OCI-M2 (cell line): ENCODE results near the gene SGIP1.
"Not testable (repeated sequence)": the region's sequence is repeated elsewhere in the genome, so short reads cannot be mapped to it uniquely, and the experiment has no call there.

ENCODE experiments used
- DNase-seq: peaks from one replicate; lab custom pipeline; 2025; ENCODE audit not compliant: unreplicated experiment; lab: John Stamatoyannopoulos, UW

The SGIP1 gene

GRCh38 chr1:66761221-66761620, 227.3 kb downstream of the SGIP1 start:
- DNase-seq, result no peak

- no peak for DNase-seq
Measured at GRCh38 chr1:66764994-66765578, 231.1 kb downstream of the SGIP1 start.

- no peak for DNase-seq
Measured at GRCh38 chr1:66767626-66768025, 233.7 kb downstream of the SGIP1 start.

GRCh38 chr1:66768965-66769364, 235.0 kb downstream of the SGIP1 start:
- DNase-seq, result no peak

DNA sequence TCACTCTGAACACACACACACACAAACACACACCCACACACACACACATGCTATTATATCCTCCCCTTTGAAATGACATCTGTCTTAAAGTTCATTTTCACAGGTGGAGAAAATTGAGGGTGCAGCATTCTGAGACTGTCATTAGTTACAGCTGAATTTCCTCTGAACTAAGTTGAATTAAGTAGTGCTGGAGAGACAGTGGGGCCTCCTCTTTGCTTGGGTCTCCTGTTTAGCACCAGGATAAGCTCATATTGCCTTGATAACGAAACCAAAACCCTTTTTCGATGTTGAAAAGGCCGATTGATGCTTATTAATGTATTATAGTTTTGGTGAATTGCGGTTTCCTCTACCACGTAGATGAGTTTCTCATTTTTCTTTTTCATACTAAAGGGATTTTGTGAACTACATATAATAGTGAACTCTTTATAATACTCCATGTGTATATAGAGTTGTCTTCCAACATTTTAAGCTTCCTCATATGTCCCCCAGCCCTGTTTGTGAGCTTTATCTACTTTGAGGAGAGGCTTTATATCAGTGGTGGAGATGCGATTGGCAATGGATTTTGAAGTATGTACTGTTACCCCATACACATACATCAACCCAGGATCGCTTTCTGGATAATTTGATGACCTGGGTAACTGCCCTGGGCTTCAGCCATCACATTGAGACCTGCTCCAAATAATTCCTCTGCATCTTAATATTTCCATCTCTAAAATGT, 235.7 kb downstream of the SGIP1 start:
- no peak for DNase-seq

DNA sequence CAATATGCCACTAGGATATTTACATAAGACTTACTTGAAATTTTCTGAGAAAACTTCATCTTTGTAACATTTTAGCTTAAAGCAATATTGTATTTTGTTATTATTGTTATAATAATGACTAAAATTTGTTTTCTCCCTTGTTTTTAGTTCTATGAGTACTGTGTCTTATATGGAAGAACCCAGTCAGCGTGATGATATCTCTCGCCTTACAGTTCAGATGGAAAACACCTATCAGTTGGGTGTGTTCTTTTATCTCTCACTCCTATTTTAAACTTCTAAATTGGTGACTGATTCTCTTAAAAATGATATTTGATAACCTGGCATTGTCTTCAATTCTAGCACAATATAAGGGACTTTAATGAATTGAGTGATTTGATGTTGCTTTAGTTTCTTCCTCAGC, 236.3 kb downstream of the SGIP1 start:
- DNase-seq, result no peak

- no peak for DNase-seq
Measured at GRCh38 chr1:66770694-66771093, 236.7 kb downstream of the SGIP1 start.

GRCh38 chr1:66773227-66773626, 239.3 kb downstream of the SGIP1 start:
- DNase-seq, result no peak

- DNase-seq, result no peak
Measured at GRCh38 chr1:66774438-66774837, 240.5 kb downstream of the SGIP1 start.

- no peak for DNase-seq
Measured at GRCh38 chr1:66775646-66776045, 241.7 kb downstream of the SGIP1 start.

- no peak for DNase-seq
Measured at GRCh38 chr1:66777831-66778230, 243.9 kb downstream of the SGIP1 start.

DNA sequence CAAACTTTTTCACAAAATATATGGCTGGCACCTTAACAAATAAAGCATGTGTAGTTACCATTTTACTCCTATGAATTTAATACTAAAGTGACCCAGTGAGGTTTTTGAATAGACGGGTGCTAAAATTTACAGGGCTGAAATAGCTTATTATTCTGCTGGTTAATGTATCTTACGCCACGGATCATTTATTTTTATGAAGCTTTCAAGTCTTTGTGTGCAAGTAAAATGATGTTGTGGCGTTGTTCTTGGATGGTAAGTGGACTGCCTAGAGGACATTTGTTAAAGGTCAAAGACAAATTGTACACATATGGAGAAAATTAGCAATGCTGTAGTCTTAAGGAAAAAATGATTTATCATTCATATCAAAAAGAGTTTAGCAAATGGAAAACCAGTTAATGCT, 244.3 kb downstream of the SGIP1 start:
- DNase-seq, result no peak

DNA sequence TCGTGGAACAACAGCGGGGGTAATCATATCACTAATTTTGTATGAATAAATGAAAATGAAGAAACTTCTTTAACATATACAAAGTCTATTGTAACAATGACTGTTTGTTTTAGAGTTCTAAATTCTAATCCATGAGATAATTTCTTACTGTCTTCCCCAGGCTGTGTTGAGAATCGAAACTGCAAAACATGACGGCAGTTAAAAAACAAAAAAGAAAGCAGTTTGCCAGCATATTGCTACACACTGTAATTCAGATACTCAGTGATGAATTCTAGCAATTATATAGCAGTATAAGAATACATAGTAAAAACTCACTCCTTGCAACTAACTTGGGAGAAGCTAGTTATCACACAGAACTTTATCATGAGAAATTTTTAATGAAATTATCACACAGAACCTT, 245.0 kb downstream of the SGIP1 start:
- DNase-seq, result no peak

DNA sequence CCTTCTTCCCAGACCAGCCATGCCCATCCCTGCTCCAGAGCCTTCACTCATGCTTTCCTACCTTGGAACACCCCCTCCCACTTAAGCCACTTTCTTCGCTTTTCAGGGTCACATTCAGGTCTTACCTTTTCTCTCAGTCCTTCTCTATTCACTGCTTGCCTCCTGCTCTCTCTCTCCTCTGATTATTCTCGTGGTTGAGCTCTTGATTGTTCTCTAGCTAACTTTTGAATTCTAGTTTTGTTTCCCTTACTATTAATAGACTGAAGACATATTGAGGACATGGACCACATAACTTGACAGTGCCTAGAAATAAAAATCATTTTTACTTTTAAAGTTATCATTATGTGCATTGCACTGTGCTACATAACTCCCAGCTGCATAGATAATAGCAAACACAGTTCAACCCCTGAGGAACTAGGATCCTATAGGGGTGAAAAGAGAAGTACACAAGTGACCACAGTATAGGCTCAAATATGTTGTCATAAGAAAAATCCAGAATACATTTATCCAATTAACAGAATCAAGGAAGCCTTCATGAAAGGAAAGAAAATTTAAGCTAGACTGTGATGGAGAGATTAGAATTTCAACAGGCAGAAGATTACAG, 245.6 kb downstream of the SGIP1 start:
- no peak for DNase-seq

- DNase-seq, result not testable (repeated sequence)
Measured at GRCh38 chr1:66785800-66786199, 251.8 kb downstream of the SGIP1 start.

- no peak for DNase-seq
Measured at GRCh38 chr1:66787641-66788040, 253.7 kb downstream of the SGIP1 start.

GRCh38 chr1:66788231-66788939, 254.4 kb downstream of the SGIP1 start:
- no peak for DNase-seq

GRCh38 chr1:66791621-66792610, 258.0 kb downstream of the SGIP1 start:
- DNase-seq, result no peak

- DNase-seq, result not testable (repeated sequence)
Measured at GRCh38 chr1:66795839-66796238, 261.9 kb downstream of the SGIP1 start.
